Stimulated activated naive CD8-positive, alpha-beta T cell treated with anti-CD3 and anti-CD28 coated beads, Interleukin-15, Interleukin-2, amounts not matched to agents 100 ng/mL and 50 ng/mL, for 24 hours (primary cell): ENCODE measurements around the gene RBM43.
A peak's percentile ranks its signal among the peaks of the same experiment; 100 is the strongest.

ENCODE experiments used
- H3K27ac Mint-ChIP-seq: one replicate; pipeline ENCODE4 v1.8.0; 2021; ENCODE audit warnings: mild to moderate bottlenecking, mixed read lengths
- H3K27me3 Mint-ChIP-seq: one replicate; pipeline ENCODE4 v1.8.0; 2021; ENCODE audit warnings: mixed read lengths
- H3K36me3 Mint-ChIP-seq: one replicate; pipeline ENCODE4 v1.8.0; 2021; ENCODE audit warnings: low read depth, mixed read lengths
- H3K4me1 Mint-ChIP-seq: one replicate; pipeline ENCODE4 v1.8.0; 2021; ENCODE audit warnings: low read depth, mixed read lengths
- H3K4me3 Mint-ChIP-seq: one replicate; pipeline ENCODE4 v1.8.0; 2021; ENCODE audit warnings: mild to moderate bottlenecking, mixed read lengths
- H3K9me3 Mint-ChIP-seq: one replicate; pipeline ENCODE4 v1.8.0; 2021; ENCODE audit warnings: mixed read lengths

Gene RBM43

GRCh38 chr2:151282401-151282800 is 20.7 kb upstream of the RBM43 start:
- Mint-ChIP-seq H3K36me3 (peaks cover 47% of the 10 kb centered on the region), H3K9me3 (no peaks in the 10 kb centered on the region), H3K27me3 (no peaks in the 10 kb centered on the region), H3K27ac (no peak overlapping the region), H3K4me3 (no peak overlapping the region), H3K4me1 (peaks cover 37% of the 10 kb centered on the region)

GRCh38 chr2:151280271-151280670 is 18.6 kb upstream of the RBM43 start:
- Mint-ChIP-seq H3K36me3 (peaks cover 54% of the 10 kb centered on the region), H3K27ac (no peak overlapping the region)

GRCh38 chr2:151278487-151278886 is 16.8 kb upstream of the RBM43 start:
- no peak overlapping the region for H3K4me3 Mint-ChIP-seq
- H3K27ac Mint-ChIP-seq, result peak overlapping the region; percentile 3
- H3K27me3 Mint-ChIP-seq, result no peaks in the 10 kb centered on the region

More at GRCh38 chr2:151280271-151280670, 18.6 kb upstream of the RBM43 start:
- Mint-ChIP-seq H3K4me3 (no peak overlapping the region), H3K4me1 (peaks cover 16% of the 10 kb centered on the region), H3K9me3 (no peaks in the 10 kb centered on the region), H3K27me3 (no peaks in the 10 kb centered on the region)

GRCh38 chr2:151277067-151277466 is 15.4 kb upstream of the RBM43 start:
- Mint-ChIP-seq H3K9me3 (no peaks in the 10 kb centered on the region), H3K4me1 (peaks cover 3% of the 10 kb centered on the region), H3K36me3 (peaks cover 64% of the 10 kb centered on the region), H3K27me3 (no peaks in the 10 kb centered on the region), H3K27ac (no peak overlapping the region), H3K4me3 (no peak overlapping the region)

More at GRCh38 chr2:151278487-151278886, 16.8 kb upstream of the RBM43 start:
- Mint-ChIP-seq H3K4me1 (peaks cover 7% of the 10 kb centered on the region), H3K36me3 (peaks cover 59% of the 10 kb centered on the region), H3K9me3 (no peaks in the 10 kb centered on the region)

GRCh38 chr2:151275291-151275690 is 13.6 kb upstream of the RBM43 start:
- Mint-ChIP-seq H3K27ac (no peak overlapping the region), H3K4me3 (no peak overlapping the region), H3K4me1 (peaks cover under 1% of the 10 kb centered on the region), H3K27me3 (no peaks in the 10 kb centered on the region), H3K36me3 (peaks cover 66% of the 10 kb centered on the region), H3K9me3 (no peaks in the 10 kb centered on the region)

GRCh38 chr2:151271824-151272223 is 10.2 kb upstream of the RBM43 start:
- Mint-ChIP-seq H3K27ac (no peak overlapping the region), H3K9me3 (peaks cover 4% of the 10 kb centered on the region), H3K4me3 (no peak overlapping the region), H3K27me3 (no peaks in the 10 kb centered on the region), H3K36me3 (peaks cover 55% of the 10 kb centered on the region), H3K4me1 (peaks cover 6% of the 10 kb centered on the region)

GRCh38 chr2:151269798-151270568 is 8.3 kb upstream of the RBM43 start:
- Mint-ChIP-seq H3K27ac (peak overlapping the region; percentile 63), H3K9me3 (peaks cover 4% of the 10 kb centered on the region), H3K27me3 (no peaks in the 10 kb centered on the region), H3K36me3 (peaks cover 40% of the 10 kb centered on the region), H3K4me1 (peaks cover 6% of the 10 kb centered on the region), H3K4me3 (no peak overlapping the region)

GRCh38 chr2:151268085-151268484 is 6.4 kb upstream of the RBM43 start:
- Mint-ChIP-seq H3K36me3 (peaks cover 29% of the 10 kb centered on the region), H3K27ac (no peak overlapping the region), H3K27me3 (no peaks in the 10 kb centered on the region), H3K4me3 (no peak overlapping the region), H3K9me3 (peaks cover 4% of the 10 kb centered on the region), H3K4me1 (peaks cover 6% of the 10 kb centered on the region)

GRCh38 chr2:151267537-151267936 is 5.9 kb upstream of the RBM43 start:
- Mint-ChIP-seq H3K4me3 (no peak overlapping the region), H3K27ac (no peak overlapping the region), H3K27me3 (no peaks in the 10 kb centered on the region), H3K36me3 (peaks cover 24% of the 10 kb centered on the region), H3K4me1 (peaks cover 6% of the 10 kb centered on the region), H3K9me3 (peaks cover 4% of the 10 kb centered on the region)

GRCh38 chr2:151265991-151266390 is 4.3 kb upstream of the RBM43 start:
- H3K4me3 Mint-ChIP-seq, result no peak overlapping the region
- no peaks in the 10 kb centered on the region for H3K27me3 Mint-ChIP-seq
- H3K4me1 Mint-ChIP-seq, result peaks cover 16% of the 10 kb centered on the region
- peaks cover 17% of the 10 kb centered on the region for H3K36me3 Mint-ChIP-seq
- H3K9me3 Mint-ChIP-seq, result peaks cover 4% of the 10 kb centered on the region
- no peak overlapping the region for H3K27ac Mint-ChIP-seq

- Mint-ChIP-seq H3K4me3 (no peak overlapping the region), H3K36me3 (peaks cover 3% of the 10 kb centered on the region), H3K27ac (no peak overlapping the region)
These were observed 2.6 kb upstream of the RBM43 start for GRCh38 chr2:151264157-151264825.

GRCh38 chr2:151262629-151263028 is 966 bp upstream of the RBM43 start:
- peak overlapping the region; percentile 22 for H3K27ac Mint-ChIP-seq
- peaks cover under 1% of the 10 kb centered on the region for H3K9me3 Mint-ChIP-seq
- peak overlapping the region; percentile 93 for H3K4me3 Mint-ChIP-seq
- no peaks in the 10 kb centered on the region for H3K27me3 Mint-ChIP-seq
- no peaks in the 10 kb centered on the region for H3K36me3 Mint-ChIP-seq
- H3K4me1 Mint-ChIP-seq, result peaks cover 20% of the 10 kb centered on the region

More at GRCh38 chr2:151264157-151264825, 2.6 kb upstream of the RBM43 start:
- Mint-ChIP-seq H3K9me3 (peaks cover 4% of the 10 kb centered on the region), H3K4me1 (peaks cover 20% of the 10 kb centered on the region), H3K27me3 (no peaks in the 10 kb centered on the region)

GRCh38 chr2:151261977-151262291 is 271 bp upstream of the RBM43 start:
- Mint-ChIP-seq H3K36me3 (no peaks in the 10 kb centered on the region), H3K27ac (peak overlapping the region; percentile 94)

GRCh38 chr2:151260573-151261230 is 961 bp downstream of the RBM43 start:
- Mint-ChIP-seq H3K4me1 (peaks cover 20% of the 10 kb centered on the region), H3K4me3 (peak overlapping the region; percentile 93), H3K9me3 (no peaks in the 10 kb centered on the region), H3K36me3 (no peaks in the 10 kb centered on the region), H3K27me3 (no peaks in the 10 kb centered on the region), H3K27ac (peak overlapping the region; percentile 98)

More at GRCh38 chr2:151261977-151262291, 271 bp upstream of the RBM43 start:
- Mint-ChIP-seq H3K27me3 (no peaks in the 10 kb centered on the region), H3K4me1 (peaks cover 20% of the 10 kb centered on the region), H3K4me3 (peak overlapping the region; percentile 93), H3K9me3 (no peaks in the 10 kb centered on the region)

GRCh38 chr2:151258121-151258520 is 3.5 kb downstream of the RBM43 start:
- Mint-ChIP-seq H3K4me1 (peaks cover 20% of the 10 kb centered on the region), H3K9me3 (no peaks in the 10 kb centered on the region), H3K27ac (no peak overlapping the region), H3K27me3 (no peaks in the 10 kb centered on the region), H3K4me3 (no peak overlapping the region), H3K36me3 (peaks cover 8% of the 10 kb centered on the region)
